ENCODE results near the gene ERGIC2. TPM values are rescaled to one million over a fixed set of nuclear protein-coding genes. Genes with fewer than 3 reads are reported as not detected.
"Not testable (repeated sequence)": the region's sequence is repeated elsewhere in the genome, so short reads cannot be mapped to it uniquely, and the experiment has no call there.

Gene ERGIC2
- total and polyA plus RNA-seq, 2 of the 13 experiments (the other 11 are each of a cell fraction or from before 2014, with no cell fraction given) = 32.6 to 73.5 TPM

DNA sequence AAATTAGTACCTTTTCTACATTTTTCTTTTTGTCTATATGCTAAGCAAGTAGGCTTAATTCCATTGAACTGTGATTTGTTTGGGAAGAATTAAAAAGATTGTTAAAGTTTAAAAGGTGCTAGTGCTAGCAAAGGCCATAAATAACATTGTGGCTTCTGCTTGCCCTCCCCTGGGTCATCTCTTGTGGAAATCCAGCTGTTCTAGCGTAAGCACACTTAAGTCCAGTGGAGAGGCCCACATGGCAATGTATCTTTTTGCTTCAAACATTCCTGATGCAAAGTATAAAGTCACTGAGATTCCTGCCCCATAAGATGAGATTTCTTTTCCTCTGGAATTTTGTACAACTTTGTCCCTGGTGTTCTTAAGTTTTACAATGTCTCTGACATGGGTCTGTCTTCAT, 14.4 kb upstream of the ERGIC2 start (continued):
- no peak for TF ChIP-seq ZBED4 (CRISPR knock-in tag; IDR thresholded peaks at IDR 0.05; ENCODE audit: borderline replicate concordance)

DNA sequence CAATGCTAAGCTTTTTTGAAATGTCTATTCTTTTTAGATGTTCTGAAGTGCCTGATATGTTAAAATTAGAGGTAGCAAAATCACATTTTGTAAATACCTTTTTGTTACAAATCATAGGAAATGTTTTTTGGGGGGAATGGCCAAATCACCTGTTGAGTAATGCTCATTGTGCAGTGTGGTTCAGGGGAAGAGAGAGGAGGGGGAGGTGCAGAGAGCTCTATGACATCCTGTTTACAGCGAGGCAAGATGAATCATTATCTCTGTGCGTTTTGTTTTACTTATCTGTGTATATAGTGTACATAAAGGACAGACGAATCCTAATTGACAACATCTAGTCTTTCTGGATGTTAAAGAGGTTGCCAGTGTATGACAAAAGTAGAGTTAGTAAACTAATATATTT, 9.4 kb upstream of the ERGIC2 start:
- in situ Hi-C loops (cut with HindIII; ENCODE audit: extremely low pct_ligation_motif_present, low pct_unique_long_range_greater_than_20kb); POLR2A ChIA-PET; H3K27ac ChIP-seq (ENCODE audit: extremely low read length, insufficient read depth, low read length); H3K36me3 ChIP-seq (replicated peaks in 1 of 2; ENCODE audit: control insufficient read depth in 1 of 2, insufficient read depth in 2 of 2, low read length in 2 of 2); H3K4me2 ChIP-seq (ENCODE audit: low read depth, low read length); BruUV-seq (replicated peaks); H3K9ac ChIP-seq (ENCODE audit: insufficient read depth, low read depth, low read length); H2AFZ ChIP-seq (ENCODE audit: low read length); ATAC-seq; intact Hi-C loops (cut with micrococcal nuclease; ENCODE audit: unreplicated experiment); CTCF ChIA-PET (ENCODE audit: low intra/inter-chr PET ratio, low total read pairs); FAIRE-seq; H3K9me3 ChIP-seq (ENCODE audit: low read length); H3K4me3 ChIP-seq (replicated peaks in 1 of 3; ENCODE audit: insufficient read depth in 1 of 3, low read depth in 2 of 3, low read length in 3 of 3); H3K79me2 ChIP-seq (ENCODE audit: insufficient read depth, low read length); H4K20me1 ChIP-seq (ENCODE audit: insufficient read depth, low read length); H3K27me3 ChIP-seq (ENCODE audit: control insufficient read depth in 1 of 2, insufficient read depth in 2 of 2, low read length in 2 of 2); TF ChIP-seq SOX13 (IDR thresholded peaks at IDR 0.05); FOXP1 (IDR thresholded peaks at IDR 0.05); EP300 (CRISPR knock-in tag; IDR thresholded peaks at IDR 0.05; ENCODE audit: borderline replicate concordance): not testable (repeated sequence)
- WGBS (ENCODE audit: low lambda C conversion rate) = 0% methylated on average over 3 of the region's 3 CpGs
- peak; percentile 12 for DNase-seq (ENCODE audit: low spot score)
- peaks cover 14% of the 10 kb centered on the region; the same call in 1 of the 2 replicates for H3K4me1 ChIP-seq (ENCODE audit: insufficient read depth, low read length)
- TF ChIP-seq MIXL1 (CRISPR knock-in tag; IDR thresholded peaks at IDR 0.05) (0 out of 2 replicates have a peak, but pooled peaks have one; percentile 16), MED1 (CRISPR knock-in tag; IDR thresholded peaks at IDR 0.05) (0 out of 2 replicates have a peak, but pooled peaks have one; percentile 15), SOX13 (CRISPR knock-in tag; conservative IDR thresholded peaks at IDR 0.05 in 1 of 2, IDR thresholded peaks at IDR 0.05 in 1 of 2) (peak in 1 of 2 experiments; percentile 29; a peak in 1 of 4 replicates), FOSL2 (CRISPR knock-in tag; IDR thresholded peaks at IDR 0.05) (peak; percentile 64), FOXP1 (CRISPR knock-in tag; IDR thresholded peaks at IDR 0.05) (peak; percentile 90), EP300 (IDR thresholded peaks at IDR 0.05; ENCODE audit: low read depth in 2 of 2, low read length in 2 of 2) (peak in 1 of 2 experiments; percentile 5; a peak in 1 of 4 replicates), ETV5 (CRISPR knock-in tag; IDR thresholded peaks at IDR 0.05; ENCODE audit: borderline replicate concordance) (peak; percentile 37; the same call in 1 of the 2 replicates), SOX5 (CRISPR knock-in tag; IDR thresholded peaks at IDR 0.05; ENCODE audit: borderline replicate concordance) (peak; percentile 48; the same call in 1 of the 2 replicates), ELF3 (CRISPR knock-in tag; IDR thresholded peaks at IDR 0.05) (0 out of 2 replicates have a peak, but pooled peaks have one; percentile 11)
- TF ChIP-seq, protein P1, sequence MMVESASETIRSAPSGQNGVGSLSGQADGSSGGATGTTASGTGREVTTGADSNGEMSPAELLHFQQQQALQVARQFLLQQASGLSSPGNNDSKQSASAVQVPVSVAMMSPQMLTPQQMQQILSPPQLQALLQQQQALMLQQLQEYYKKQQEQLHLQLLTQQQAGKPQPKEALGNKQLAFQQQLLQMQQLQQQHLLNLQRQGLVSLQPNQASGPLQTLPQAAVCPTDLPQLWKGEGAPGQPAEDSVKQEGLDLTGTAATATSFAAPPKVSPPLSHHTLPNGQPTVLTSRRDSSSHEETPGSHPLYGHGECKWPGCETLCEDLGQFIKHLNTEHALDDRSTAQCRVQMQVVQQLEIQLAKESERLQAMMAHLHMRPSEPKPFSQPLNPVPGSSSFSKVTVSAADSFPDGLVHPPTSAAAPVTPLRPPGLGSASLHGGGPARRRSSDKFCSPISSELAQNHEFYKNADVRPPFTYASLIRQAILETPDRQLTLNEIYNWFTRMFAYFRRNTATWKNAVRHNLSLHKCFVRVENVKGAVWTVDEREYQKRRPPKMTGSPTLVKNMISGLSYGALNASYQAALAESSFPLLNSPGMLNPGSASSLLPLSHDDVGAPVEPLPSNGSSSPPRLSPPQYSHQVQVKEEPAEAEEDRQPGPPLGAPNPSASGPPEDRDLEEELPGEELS (CRISPR knock-in tag; IDR thresholded peaks at IDR 0.05) = peak; percentile 67
- TF ChIP-seq, protein P2, sequence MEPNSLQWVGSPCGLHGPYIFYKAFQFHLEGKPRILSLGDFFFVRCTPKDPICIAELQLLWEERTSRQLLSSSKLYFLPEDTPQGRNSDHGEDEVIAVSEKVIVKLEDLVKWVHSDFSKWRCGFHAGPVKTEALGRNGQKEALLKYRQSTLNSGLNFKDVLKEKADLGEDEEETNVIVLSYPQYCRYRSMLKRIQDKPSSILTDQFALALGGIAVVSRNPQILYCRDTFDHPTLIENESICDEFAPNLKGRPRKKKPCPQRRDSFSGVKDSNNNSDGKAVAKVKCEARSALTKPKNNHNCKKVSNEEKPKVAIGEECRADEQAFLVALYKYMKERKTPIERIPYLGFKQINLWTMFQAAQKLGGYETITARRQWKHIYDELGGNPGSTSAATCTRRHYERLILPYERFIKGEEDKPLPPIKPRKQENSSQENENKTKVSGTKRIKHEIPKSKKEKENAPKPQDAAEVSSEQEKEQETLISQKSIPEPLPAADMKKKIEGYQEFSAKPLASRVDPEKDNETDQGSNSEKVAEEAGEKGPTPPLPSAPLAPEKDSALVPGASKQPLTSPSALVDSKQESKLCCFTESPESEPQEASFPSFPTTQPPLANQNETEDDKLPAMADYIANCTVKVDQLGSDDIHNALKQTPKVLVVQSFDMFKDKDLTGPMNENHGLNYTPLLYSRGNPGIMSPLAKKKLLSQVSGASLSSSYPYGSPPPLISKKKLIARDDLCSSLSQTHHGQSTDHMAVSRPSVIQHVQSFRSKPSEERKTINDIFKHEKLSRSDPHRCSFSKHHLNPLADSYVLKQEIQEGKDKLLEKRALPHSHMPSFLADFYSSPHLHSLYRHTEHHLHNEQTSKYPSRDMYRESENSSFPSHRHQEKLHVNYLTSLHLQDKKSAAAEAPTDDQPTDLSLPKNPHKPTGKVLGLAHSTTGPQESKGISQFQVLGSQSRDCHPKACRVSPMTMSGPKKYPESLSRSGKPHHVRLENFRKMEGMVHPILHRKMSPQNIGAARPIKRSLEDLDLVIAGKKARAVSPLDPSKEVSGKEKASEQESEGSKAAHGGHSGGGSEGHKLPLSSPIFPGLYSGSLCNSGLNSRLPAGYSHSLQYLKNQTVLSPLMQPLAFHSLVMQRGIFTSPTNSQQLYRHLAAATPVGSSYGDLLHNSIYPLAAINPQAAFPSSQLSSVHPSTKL (CRISPR knock-in tag; IDR thresholded peaks at IDR 0.05) = peak; percentile 28; the same call in 1 of the 2 replicates

All from HepG2 (cell line).